ENCODE results near the gene CRHR1.

The CRHR1 gene

GRCh38 chr17:45883063-45883462 lies 98.9 kb downstream of the CRHR1 start:
- no peak for TF ChIP-seq CTCF (conservative IDR thresholded peaks at IDR 0.05; ENCODE audit: low read depth, low read length)
- DNase-seq (ENCODE audit: low read depth): no peak
- H3K4me3 ChIP-seq (ENCODE audit: low read length): no peak overlapping the region

All from retinal pigment epithelial cell (primary cell).